ENCODE results near the gene MPO. TPM values are rescaled to one million over a fixed set of nuclear protein-coding genes. Genes with fewer than 3 reads are reported as not detected.

Gene MPO
- total RNA-seq, 4 donors from 2014 or later, result 0.18 to 0.32 (median 0.31) TPM; not detected in 1

- DNase-seq (no peak), ATAC-seq (no peak)
- H3K4me1 ChIP-seq, result no peaks in the 10 kb centered on the region
- H3K27ac ChIP-seq, result no peak overlapping the region
- no peak for TF ChIP-seq POLR2A (IDR thresholded peaks at IDR 0.05)
- TF ChIP-seq CTCF (IDR thresholded peaks at IDR 0.05 in 4 of 5, conservative IDR thresholded peaks at IDR 0.05 in 1 of 5), result no peak
- H3K9me3 ChIP-seq, result no peaks in the 10 kb centered on the region
- H3K4me3 ChIP-seq, result no peak overlapping the region
- H3K27me3 ChIP-seq, result peaks cover 4 to 5% (median 5%) of the 10 kb centered on the region in 3 donors
- in situ Hi-C loops (cut with MboI; ENCODE audit: low sequenced_read_pairs in 4 of 4) (loop anchor here in 1 of 4 donors (10.0 kb wide), 1 partner anchor 64 kb away; no protein-coding TSS in a partner anchor), intact Hi-C loops (cut with DNase I; ENCODE audit: low total_unique reads) (no loop called here)
- no peaks in the 10 kb centered on the region for H3K36me3 ChIP-seq
Observed at GRCh38 chr17:58268774-58269556, 11.8 kb downstream of the MPO start.

GRCh38 chr17:58268326-58268725 lies 12.4 kb downstream of the MPO start:
- Histone ChIP-seq H3K4me3 (no peak overlapping the region), H3K27ac (no peak overlapping the region), H3K27me3 (peaks cover 5 to 10% (median 9%) of the 10 kb centered on the region in 3 donors), H3K9me3 (no peaks in the 10 kb centered on the region), H3K36me3 (no peaks in the 10 kb centered on the region), H3K4me1 (no peaks in the 10 kb centered on the region)
- TF ChIP-seq POLR2A (IDR thresholded peaks at IDR 0.05) (no peak), CTCF (IDR thresholded peaks at IDR 0.05 in 4 of 5, conservative IDR thresholded peaks at IDR 0.05 in 1 of 5) (no peak)
- in situ Hi-C loops (cut with MboI; ENCODE audit: low sequenced_read_pairs in 4 of 4) (loop anchor here in 1 of 4 donors (10.0 kb wide), 1 partner anchor 64 kb away; no protein-coding TSS in a partner anchor), intact Hi-C loops (cut with DNase I; ENCODE audit: low total_unique reads) (no loop called here)
- DNase-seq (no peak), ATAC-seq (no peak)

GRCh38 chr17:58267347-58268324 lies 13.1 kb downstream of the MPO start:
- Histone ChIP-seq H3K27ac (no peak overlapping the region), H3K9me3 (no peaks in the 10 kb centered on the region), H3K4me3 (no peak overlapping the region), H3K27me3 (peaks cover 5 to 13% (median 9%) of the 10 kb centered on the region in 3 donors), H3K4me1 (no peaks in the 10 kb centered on the region), H3K36me3 (no peaks in the 10 kb centered on the region)
- in situ Hi-C loops (cut with MboI; ENCODE audit: low sequenced_read_pairs in 4 of 4), result loop anchor here in 1 of 4 donors (10.0 kb wide), 1 partner anchor 63 kb away; no protein-coding TSS in a partner anchor
- intact Hi-C loops (cut with DNase I; ENCODE audit: low total_unique reads), result no loop called here
- DNase-seq (no peak), ATAC-seq (no peak)
- TF ChIP-seq POLR2A (IDR thresholded peaks at IDR 0.05) (no peak), CTCF (IDR thresholded peaks at IDR 0.05 in 4 of 5, conservative IDR thresholded peaks at IDR 0.05 in 1 of 5) (no peak)

DNA sequence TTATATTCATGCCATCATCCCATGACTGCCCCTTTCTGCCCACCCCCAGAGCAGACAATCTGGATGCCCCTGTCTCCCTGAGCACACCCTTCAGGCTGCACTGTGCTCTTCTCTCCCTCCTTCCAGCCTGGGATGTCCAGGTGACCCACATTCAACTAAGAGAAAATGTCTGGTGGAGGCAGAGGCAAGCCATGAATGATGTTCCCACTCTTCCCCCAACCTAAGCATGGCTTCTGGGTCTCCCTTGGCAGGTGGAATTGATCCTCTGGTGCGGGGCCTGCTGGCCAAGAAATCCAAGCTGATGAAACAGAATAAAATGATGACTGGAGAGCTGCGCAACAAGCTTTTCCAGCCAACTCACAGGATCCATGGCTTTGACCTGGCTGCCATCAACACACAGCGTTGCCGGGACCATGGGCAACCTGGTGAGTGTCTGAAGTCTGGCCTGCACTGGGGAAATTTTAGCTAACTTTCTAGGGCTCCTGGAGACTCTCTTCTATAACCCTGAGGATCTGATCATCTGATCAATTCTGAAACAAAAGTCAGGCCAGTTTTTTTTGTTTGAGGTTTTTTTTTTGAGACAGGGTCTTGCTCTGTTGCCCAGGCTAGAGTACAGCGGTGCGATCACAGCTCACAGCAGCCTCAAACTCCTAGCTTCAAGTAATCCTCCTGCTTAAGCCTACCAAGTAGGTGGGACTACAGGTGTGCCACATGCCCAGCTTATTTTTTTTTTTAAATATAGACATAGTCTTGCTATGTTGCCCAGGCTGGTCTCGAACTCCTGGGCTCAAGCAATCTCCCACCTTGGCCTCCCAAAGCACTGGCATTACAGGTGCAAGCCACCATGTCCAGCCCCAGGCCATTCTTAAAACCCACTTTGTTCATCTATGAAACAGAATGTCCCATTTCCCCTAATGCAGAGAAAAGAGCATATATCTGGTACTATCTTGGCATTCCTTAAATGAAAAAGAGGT lies 14.5 kb downstream of the MPO start:
- H3K9me3 ChIP-seq, result no peaks in the 10 kb centered on the region
- in situ Hi-C loops (cut with MboI; ENCODE audit: low sequenced_read_pairs in 4 of 4), result loop anchor here in 1 of 4 donors (10.0 kb wide), 1 partner anchor 61 kb away; no protein-coding TSS in a partner anchor
- ATAC-seq (no peak), DNase-seq (no peak)
- TF ChIP-seq CTCF (IDR thresholded peaks at IDR 0.05 in 4 of 5, conservative IDR thresholded peaks at IDR 0.05 in 1 of 5), result no peak
- TF ChIP-seq POLR2A (IDR thresholded peaks at IDR 0.05), result no peak
- H3K27me3 ChIP-seq, result peaks cover 5 to 13% (median 9%) of the 10 kb centered on the region in 3 donors
- no peak overlapping the region for H3K27ac ChIP-seq
- H3K4me3 ChIP-seq, result no peak overlapping the region
- intact Hi-C loops (cut with DNase I; ENCODE audit: low total_unique reads), result no loop called here
- H3K36me3 ChIP-seq, result no peaks in the 10 kb centered on the region
- no peaks in the 10 kb centered on the region for H3K4me1 ChIP-seq
